DND-41 (cell line): ENCODE results near the gene ZBTB7B.

ENCODE experiments used
- EZH2 ChIP-seq: IDR thresholded peaks from 3 replicates; pipeline ENCODE4 v1.6.1; 2012; ENCODE audit warnings: borderline replicate concordance, low read depth, mild to moderate bottlenecking, moderate library complexity, low read length, inconsistent platforms; ENCODE audit not compliant: severe bottlenecking
- TF ChIP-seq, protein P1 (sequence below): IDR thresholded peaks from 2 replicates; pipeline ENCODE4 v1.5.1; 2012; ENCODE audit warnings: borderline replicate concordance, low read length, moderate library complexity, mild to moderate bottlenecking; ENCODE audit not compliant: poor library complexity, severe bottlenecking; ENCODE audit errors: extremely low read depth

DNA sequence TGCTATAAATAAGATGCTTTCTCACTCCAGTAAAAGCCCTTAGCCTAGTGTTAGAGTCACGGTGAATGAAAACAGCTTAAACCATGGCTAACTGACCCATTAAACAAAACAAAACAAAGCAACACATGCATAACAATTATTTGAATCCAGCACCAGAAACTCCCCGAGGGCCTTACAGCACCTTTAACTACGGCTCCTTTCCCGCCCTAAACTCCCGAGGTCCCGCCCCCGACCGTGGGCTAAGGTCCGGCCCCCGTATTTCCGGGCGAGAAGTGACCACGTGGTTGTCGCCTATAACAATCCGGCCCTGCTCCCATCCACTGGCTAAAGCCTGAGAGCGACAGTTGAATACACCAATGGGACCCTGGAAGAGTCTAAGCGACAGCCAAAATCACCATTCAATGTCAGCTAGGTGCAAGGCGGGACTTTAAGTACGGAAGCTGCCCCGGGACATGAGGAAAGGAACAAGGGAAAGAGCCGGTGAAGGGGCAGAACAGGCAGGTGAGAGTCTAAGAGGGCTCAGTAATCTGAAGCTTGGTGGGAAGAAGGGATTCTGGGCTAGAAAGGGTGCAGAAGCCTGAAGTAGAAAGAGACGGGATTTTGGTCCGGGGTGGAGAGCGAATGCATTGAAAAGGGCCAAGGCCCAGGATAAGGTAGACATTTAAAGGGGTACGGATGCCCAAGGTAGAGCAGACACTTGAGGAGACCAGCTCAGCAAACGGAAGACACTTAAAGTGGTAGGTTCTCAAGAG, 19.5 kb upstream of the ZBTB7B start, which contains the start of gene FLAD1:
- TF ChIP-seq, protein P1, sequence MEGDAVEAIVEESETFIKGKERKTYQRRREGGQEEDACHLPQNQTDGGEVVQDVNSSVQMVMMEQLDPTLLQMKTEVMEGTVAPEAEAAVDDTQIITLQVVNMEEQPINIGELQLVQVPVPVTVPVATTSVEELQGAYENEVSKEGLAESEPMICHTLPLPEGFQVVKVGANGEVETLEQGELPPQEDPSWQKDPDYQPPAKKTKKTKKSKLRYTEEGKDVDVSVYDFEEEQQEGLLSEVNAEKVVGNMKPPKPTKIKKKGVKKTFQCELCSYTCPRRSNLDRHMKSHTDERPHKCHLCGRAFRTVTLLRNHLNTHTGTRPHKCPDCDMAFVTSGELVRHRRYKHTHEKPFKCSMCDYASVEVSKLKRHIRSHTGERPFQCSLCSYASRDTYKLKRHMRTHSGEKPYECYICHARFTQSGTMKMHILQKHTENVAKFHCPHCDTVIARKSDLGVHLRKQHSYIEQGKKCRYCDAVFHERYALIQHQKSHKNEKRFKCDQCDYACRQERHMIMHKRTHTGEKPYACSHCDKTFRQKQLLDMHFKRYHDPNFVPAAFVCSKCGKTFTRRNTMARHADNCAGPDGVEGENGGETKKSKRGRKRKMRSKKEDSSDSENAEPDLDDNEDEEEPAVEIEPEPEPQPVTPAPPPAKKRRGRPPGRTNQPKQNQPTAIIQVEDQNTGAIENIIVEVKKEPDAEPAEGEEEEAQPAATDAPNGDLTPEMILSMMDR: no peak
- no peak for TF ChIP-seq EZH2
